Caco-2 (cell line): ENCODE results near the gene FMC1. TPM values are rescaled to one million over a fixed set of nuclear protein-coding genes. Genes with fewer than 3 reads are reported as not detected.

ENCODE experiments used
- BruUV-seq: library from RNA; stranded (reverse); fragments of 400-500 nt; replicated peaks from 2 replicates; lab custom pipeline; 2021; lab: Mats Ljungman, UMichigan
- CTCF ChIA-PET: fragments of 300-600 bp; sonication (Branson Sonifier 250); formaldehyde crosslinking; loops from one replicate; lab custom pipeline; 2022; ENCODE audit warnings: antibody characterized with exemption; lab: Charles Lee
- POLR2A ChIA-PET: fragments of 300-600 bp; sonication (Branson Sonifier 250); formaldehyde crosslinking; loops from one replicate; lab custom pipeline; 2022; ENCODE audit warnings: antibody characterized with exemption; lab: Charles Lee
- DNase-seq, 2 experiments: peaks; one replicate each; pipeline versions ENCODE4 v3.0.0 to v3.0.0-alpha.2; 2020 to 2022
- H3K27me3 ChIP-seq: replicated peaks from 2 replicates; pipeline ENCODE4 v1.6.0; 2011; ENCODE audit warnings: low read length; ENCODE audit not compliant: control insufficient read depth, insufficient read depth
- H3K36me3 ChIP-seq: 2 replicates; pipeline ENCODE4 v1.5.1; 2011; ENCODE audit warnings: low read length; ENCODE audit not compliant: control insufficient read depth, insufficient read depth
- H3K4me1 ChIP-seq: fragments of 250-450 bp; sonication (Bioruptor Pico); 2 replicates; pipeline ENCODE4 v1.5.1; 2020; ENCODE audit warnings: mild to moderate bottlenecking
- H3K4me3 ChIP-seq: 2 replicates; pipeline ENCODE4 v1.5.1; 2011; ENCODE audit warnings: low read depth, mild to moderate bottlenecking, control low read depth, low read length
- H3K9me3 ChIP-seq: fragments of 250-450 bp; sonication (Bioruptor Pico); 2 replicates; pipeline ENCODE4 v1.5.1; 2020; ENCODE audit warnings: mild to moderate bottlenecking, moderate library complexity
- H3K27ac Mint-ChIP-seq: one replicate; pipeline ENCODE4 v1.8.0; 2022; ENCODE audit warnings: mixed read lengths; ENCODE audit not compliant: unreplicated experiment
- H3K27me3 Mint-ChIP-seq: one replicate; pipeline ENCODE4 v1.8.0; 2022; ENCODE audit warnings: mixed read lengths; ENCODE audit not compliant: insufficient read depth, unreplicated experiment
- H3K36me3 Mint-ChIP-seq: one replicate; pipeline ENCODE4 v1.8.0; 2022; ENCODE audit warnings: mild to moderate bottlenecking, mixed read lengths; ENCODE audit not compliant: insufficient read depth, unreplicated experiment
- H3K4me1 Mint-ChIP-seq: one replicate; pipeline ENCODE4 v1.8.0; 2022; ENCODE audit warnings: low read depth, mixed read lengths; ENCODE audit not compliant: unreplicated experiment
- H3K4me3 Mint-ChIP-seq: one replicate; pipeline ENCODE4 v1.8.0; 2022; ENCODE audit warnings: mild to moderate bottlenecking, moderate library complexity, mixed read lengths; ENCODE audit not compliant: unreplicated experiment
- H3K9me3 Mint-ChIP-seq: one replicate; pipeline ENCODE4 v1.8.0; 2022; ENCODE audit warnings: mixed read lengths; ENCODE audit not compliant: unreplicated experiment
- CTCF ChIP-seq, 2 experiments: fragments of 200-600 bp in 1 of 2; IDR thresholded peaks; 1 replicate in 1 of 2; 2 replicates in 1 of 2; pipeline versions ENCODE4 v1.5.1 to v1.8.0; 2011 to 2022; ENCODE audit warnings: antibody characterized with exemption in 1 of 2, control low read depth in 1 of 2, inconsistent platforms in 1 of 2, low read depth in 1 of 2, low read length in 1 of 2, mild to moderate bottlenecking in 1 of 2, moderate library complexity in 1 of 2; ENCODE audit not compliant: insufficient read depth in 1 of 2, severe bottlenecking in 1 of 2, unreplicated experiment in 1 of 2
- intact Hi-C: fragments of 100-400 bp; cut with micrococcal nuclease; formaldehyde crosslinking; loops from one replicate; pipeline ENCODE4 v1.10.0; 2022; ENCODE audit not compliant: unreplicated experiment
- total RNA-seq: library from RNA; stranded (reverse); gene quantifications from 2 replicates; pipeline ENCODE4 v1.2.3, GENCODE V29; 2022

FMC1 gene
- total RNA-seq, 1 experiment from 2014 or later = 15.1 TPM

- Mint-ChIP-seq H3K36me3 (peaks cover 43% of the 10 kb centered on the region), H3K27ac (peak overlapping the region; percentile 100), H3K4me1 (peaks cover 20% of the 10 kb centered on the region), H3K27me3 (peaks cover 4% of the 10 kb centered on the region), H3K9me3 (peaks cover 10% of the 10 kb centered on the region), H3K4me3 (peak overlapping the region; percentile 89)
- BruUV-seq = no TSS peak
- H3K27me3 ChIP-seq = no peaks in the 10 kb centered on the region
- H3K4me3 ChIP-seq = peak overlapping the region; percentile 76
- POLR2A ChIA-PET = interaction anchor here (1.1 kb wide), 2 partner anchors 43 to 207 kb away, joined by 5 to 8 read pairs; a partner anchor contains a TSS
- DNase-seq = no peak
- H3K36me3 ChIP-seq = no peaks in the 10 kb centered on the region; the same call in 1 of the 2 replicates
- no peaks in the 10 kb centered on the region for H3K9me3 ChIP-seq
- peaks cover 4% of the 10 kb centered on the region; the same call in 1 of the 2 replicates for H3K4me1 ChIP-seq
- TF ChIP-seq CTCF (IDR thresholded peaks at IDR 0.05; ENCODE audit: insufficient read depth in 1 of 2, low read depth in 1 of 2, low read length in 1 of 2, severe bottlenecking in 1 of 2, unreplicated experiment in 1 of 2) = no peak
- intact Hi-C loops = loop anchor here (1.0 to 10.0 kb wide), 8 partner anchors 19 to 1354 kb away; partner anchors contain the start of genes LUC7L2, NDUFB2, UBN2 and ZC3HAV1
- CTCF ChIA-PET = interaction anchor here (0.7 to 1.1 kb wide), 4 partner anchors 19 to 207 kb away, joined by 3 to 13 read pairs (median 5); partner anchors contain the start of gene LUC7L2
Observed at GRCh38 chr7:139340808-139341057, 404 bp upstream of the FMC1 start.

- peaks cover 46% of the 10 kb centered on the region for H3K36me3 Mint-ChIP-seq
- peaks cover 4% of the 10 kb centered on the region for H3K27me3 Mint-ChIP-seq
- Histone ChIP-seq H3K36me3 (peaks cover 2% of the 10 kb centered on the region; the same call in 1 of the 2 replicates), H3K27me3 (no peaks in the 10 kb centered on the region), H3K4me1 (peaks cover 4% of the 10 kb centered on the region; the same call in 1 of the 2 replicates), H3K4me3 (peak overlapping the region; percentile 76), H3K9me3 (no peaks in the 10 kb centered on the region)
- TF ChIP-seq CTCF (IDR thresholded peaks at IDR 0.05; ENCODE audit: insufficient read depth in 1 of 2, low read depth in 1 of 2, low read length in 1 of 2, severe bottlenecking in 1 of 2, unreplicated experiment in 1 of 2) = no peak
- no peak for DNase-seq
- peaks cover 20% of the 10 kb centered on the region for H3K4me1 Mint-ChIP-seq
- BruUV-seq = TSS peak; percentile 75
- peak overlapping the region; percentile 100 for H3K27ac Mint-ChIP-seq
- intact Hi-C loops = loop anchor here (5.0 to 10.0 kb wide), 2 partner anchors 250 to 1353 kb away; partner anchors contain the start of gene NDUFB2
- H3K9me3 Mint-ChIP-seq = peaks cover 10% of the 10 kb centered on the region
- peak overlapping the region; percentile 89 for H3K4me3 Mint-ChIP-seq
- CTCF ChIA-PET = no interaction called here
- POLR2A ChIA-PET = no interaction called here
Observed at GRCh38 chr7:139341776-139342226, 664 bp downstream of the FMC1 start.

- H3K36me3 Mint-ChIP-seq = peaks cover 38% of the 10 kb centered on the region
- POLR2A ChIA-PET = no interaction called here
Observed at GRCh38 chr7:139345042-139345441, 3.9 kb downstream of the FMC1 start.

More at GRCh38 chr7:139345042-139345441, 3.9 kb downstream of the FMC1 start:
- Histone ChIP-seq H3K36me3 (peaks cover 2% of the 10 kb centered on the region; the same call in 1 of the 2 replicates), H3K9me3 (no peaks in the 10 kb centered on the region), H3K4me3 (no peak overlapping the region), H3K27me3 (no peaks in the 10 kb centered on the region), H3K4me1 (peaks cover 4% of the 10 kb centered on the region; the same call in 1 of the 2 replicates)
- no peak for TF ChIP-seq CTCF (IDR thresholded peaks at IDR 0.05; ENCODE audit: insufficient read depth in 1 of 2, low read depth in 1 of 2, low read length in 1 of 2, severe bottlenecking in 1 of 2, unreplicated experiment in 1 of 2)
- Mint-ChIP-seq H3K9me3 (no peaks in the 10 kb centered on the region), H3K4me3 (no peak overlapping the region), H3K27ac (no peak overlapping the region), H3K4me1 (peaks cover 15% of the 10 kb centered on the region), H3K27me3 (peaks cover 4% of the 10 kb centered on the region)
- intact Hi-C loops = loop anchor here (10.0 kb wide), 1 partner anchor 1350 kb away; the partner anchor contains the start of gene NDUFB2
- no TSS peak for BruUV-seq
- CTCF ChIA-PET = no interaction called here
- no peak for DNase-seq
